Right renal pelvis (tissue), 4 donors: ENCODE data around the gene IMPA2. TPM values are rescaled to one million over a fixed set of nuclear protein-coding genes. Genes with fewer than 3 reads are reported as not detected.

ENCODE experiments used
- DNase-seq, 4 donors: peaks; one replicate each; pipeline ENCODE4 v3.0.0-alpha.2; 2013; ENCODE audit warnings: low read depth in 4 of 4, low spot score in 3 of 4, missing footprints in 1 of 4
- polyA plus RNA-seq, 4 donors: library from polyadenylated mRNA; unstranded; fragments of 120-200 nt; gene quantifications; one replicate each; pipeline ENCODE4 v1.2.1, GENCODE V29; 2013; ENCODE audit not compliant: insufficient read length in 4 of 4

The IMPA2 gene
- polyA plus RNA-seq, 4 donors: 79.2 to 124 (median 94.7) TPM

DNA sequence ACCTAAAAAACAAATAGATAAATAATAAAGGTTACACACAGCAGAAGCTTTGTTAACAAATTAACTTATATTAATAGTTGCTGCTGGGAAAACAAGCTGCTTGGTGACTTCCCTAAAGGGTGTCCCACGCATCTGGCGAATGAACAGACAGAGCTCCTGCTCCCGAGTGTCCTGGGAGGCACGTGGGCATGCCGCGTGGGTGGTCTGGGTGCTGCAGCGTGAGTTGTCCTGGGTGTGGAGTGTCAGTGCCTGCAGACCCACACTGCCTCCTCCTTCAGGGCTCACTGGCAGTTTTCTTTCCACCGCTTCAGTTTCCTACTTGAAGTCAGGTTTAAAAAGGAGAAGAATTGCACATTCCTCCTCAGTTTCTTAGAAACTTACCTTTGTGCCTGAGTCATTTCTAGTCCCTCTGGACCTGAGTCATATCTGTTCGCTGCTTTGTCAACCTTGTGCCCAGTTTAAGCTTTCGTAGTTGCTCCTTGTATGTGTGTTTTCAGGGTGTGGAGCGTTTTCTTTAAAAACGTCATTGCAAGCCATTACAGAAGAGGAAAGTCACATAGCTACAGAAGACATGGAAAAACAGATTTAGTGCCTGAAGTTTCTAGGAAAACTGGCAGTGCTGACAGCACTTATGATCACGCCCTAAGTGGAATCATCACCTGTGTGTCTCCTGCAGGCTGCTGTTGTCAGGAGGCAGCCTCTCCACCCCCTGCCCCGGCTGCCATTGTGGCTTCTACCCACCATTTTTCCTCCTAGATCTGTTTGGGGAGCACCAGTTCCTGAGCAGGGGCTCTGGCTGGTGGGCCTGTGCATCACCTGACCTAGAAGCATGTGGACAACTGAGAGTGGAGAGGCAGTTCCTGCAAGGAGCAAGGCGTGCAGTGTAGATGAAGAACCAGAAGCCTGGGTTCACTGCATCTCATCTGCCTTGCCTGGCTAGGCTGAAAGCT, 24.5 kb downstream of the IMPA2 start:
- DNase-seq: no peak

DNA sequence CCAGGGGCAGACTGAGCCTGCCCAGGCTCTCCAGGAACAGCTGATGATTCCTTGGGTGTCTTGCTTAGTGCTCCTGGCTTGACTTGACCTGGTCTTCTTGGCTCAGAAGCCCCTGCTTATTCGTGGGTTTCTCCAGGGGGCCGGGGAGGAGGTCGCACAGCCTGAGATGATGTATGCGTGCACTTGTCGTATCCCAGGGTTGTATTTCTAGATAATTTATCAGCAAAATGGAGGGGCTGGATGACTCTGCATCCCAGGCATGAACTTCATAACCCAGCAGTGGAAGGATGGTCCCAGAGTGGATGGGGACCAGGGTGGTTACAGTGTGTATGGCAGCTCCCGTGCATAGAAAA, 25.2 kb downstream of the IMPA2 start:
- DNase-seq: no peak

DNA sequence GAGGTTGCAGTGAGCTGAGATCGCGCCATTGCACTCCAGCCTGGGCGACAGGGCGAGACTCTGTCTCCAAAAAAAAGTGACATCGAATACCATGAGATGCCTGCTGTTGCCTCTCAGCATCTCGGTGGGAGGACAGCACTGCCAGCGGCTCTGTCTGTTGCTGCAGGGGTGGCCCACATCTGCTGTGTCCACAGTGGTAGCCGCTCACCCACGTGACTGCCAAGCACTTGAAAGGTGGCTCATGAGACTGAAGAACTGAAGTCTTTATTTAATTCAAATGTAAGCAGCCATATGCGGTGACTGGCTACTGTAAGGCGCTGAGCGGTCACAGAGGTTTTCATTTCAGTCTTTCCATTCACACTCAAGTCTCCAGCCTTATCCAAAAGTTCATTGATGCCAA, 25.8 kb downstream of the IMPA2 start:
- no peak for DNase-seq

DNA sequence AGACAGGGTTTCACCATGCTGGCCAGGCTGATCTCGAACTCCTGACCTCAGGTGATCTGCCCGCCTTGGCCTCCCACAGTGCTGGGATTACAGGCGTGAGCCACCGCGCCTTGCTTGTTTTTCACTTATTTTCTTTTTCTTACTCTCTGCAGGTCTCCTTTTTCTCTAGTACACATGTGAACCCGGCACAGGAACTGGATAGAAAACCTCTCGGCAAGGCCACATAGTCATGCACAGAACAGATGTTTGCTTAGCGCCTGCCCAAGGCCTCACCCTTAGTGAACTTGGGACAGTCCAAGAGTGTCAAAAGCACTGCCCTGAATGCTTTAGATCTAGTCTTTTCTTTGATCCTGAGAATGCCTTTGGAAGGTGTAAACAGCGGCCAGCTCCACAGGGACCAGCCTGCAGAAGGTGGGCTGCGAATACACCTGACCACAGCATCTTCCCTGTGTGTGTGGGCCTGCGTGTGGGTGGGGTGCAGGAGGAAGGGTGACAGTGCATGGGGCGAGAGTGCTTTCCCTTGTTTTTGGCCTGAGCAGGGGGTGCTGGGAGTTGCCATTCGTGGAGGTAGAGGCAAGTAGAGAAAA, 27.0 kb downstream of the IMPA2 start:
- no peak for DNase-seq

DNA sequence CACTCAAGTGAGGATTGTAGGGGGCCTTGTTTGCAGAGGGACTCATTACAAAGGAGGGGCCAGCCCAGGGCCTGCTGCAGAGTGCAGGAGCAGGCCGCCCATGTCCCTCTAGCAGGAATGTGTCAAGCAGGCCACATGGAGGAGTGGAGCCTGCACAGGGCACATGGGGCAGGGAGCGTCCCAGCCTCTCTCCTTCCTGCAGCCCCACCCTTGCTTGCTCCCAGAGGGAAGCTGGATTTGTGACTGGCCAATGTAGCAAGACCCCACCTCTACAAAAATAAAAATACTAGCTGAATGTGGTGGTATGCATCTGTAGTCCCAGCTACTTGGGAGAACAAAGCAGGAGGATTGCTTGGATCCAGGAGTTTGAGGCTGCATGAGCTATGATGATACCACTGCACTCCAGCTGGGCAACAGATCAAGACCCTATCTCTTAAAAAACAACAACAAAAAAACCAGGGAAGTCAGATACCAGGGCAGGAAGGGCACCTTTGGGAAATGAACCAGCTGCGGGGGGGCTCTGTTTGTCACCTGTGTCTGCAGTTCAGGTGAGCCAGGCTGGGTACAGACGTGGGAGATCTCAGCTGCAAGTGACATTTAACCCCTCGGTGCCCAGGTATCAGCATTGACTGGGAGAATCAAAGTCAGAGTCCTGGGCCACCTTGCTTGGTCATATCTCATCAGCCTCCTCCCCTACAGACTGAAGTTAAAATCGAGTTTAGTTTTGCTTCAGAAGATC, 27.7 kb downstream of the IMPA2 start:
- DNase-seq: no peak

DNA sequence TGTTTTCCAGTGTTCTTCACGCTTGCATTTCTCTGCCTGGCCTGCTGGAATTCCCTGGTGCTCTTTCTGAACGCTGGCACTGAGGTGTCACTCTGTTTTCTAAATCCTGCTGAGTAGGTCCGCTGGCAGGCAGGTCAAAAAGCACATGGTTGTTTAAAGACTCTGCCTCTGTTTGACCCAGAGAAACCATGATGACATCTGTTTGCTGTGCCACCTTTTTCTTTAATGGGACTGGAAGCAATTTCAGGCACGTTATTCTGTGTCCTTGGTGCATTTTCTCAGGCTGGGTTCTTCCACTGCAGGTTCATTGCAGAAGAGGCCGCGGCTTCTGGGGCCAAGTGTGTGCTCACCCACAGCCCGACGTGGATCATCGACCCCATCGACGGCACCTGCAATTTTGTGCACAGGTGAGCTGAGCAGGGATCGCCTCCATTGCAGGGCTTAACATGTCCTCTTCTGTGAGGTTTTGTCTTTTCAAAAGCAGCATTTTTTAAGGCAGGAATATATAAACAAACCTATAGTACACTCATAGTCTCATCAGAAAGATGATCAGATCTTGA, 28.4 kb downstream of the IMPA2 start:
- DNase-seq: no peak

DNA sequence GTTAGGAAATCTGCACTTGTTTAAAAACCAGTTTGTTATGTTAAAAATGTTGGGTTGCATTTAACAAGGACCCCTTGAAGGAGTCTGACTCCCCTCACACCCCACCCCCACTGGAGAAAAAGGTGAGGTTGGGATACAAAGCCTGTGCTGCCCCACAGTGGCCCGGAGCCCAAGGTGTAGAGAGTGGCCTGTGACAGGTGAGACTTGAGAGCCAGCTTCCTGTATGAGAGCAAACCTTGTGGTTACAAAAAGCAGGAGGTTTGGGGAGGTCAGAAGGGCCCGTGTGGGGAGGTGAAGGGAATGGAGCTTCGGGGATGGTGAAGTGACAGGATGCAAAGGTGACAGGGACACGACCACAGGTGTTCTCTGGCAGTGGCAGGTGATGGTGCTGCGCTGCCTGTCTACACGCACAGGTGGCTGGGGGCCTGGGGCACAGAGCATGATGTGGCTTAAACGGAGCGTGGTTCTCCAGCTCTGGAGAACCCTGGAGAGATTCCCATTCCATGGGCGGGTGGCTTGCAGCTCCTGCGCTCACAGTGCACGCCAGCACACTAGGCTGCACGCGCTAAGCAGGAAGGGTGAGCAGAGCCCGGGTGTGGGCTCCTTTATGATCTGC, 29.0 kb downstream of the IMPA2 start:
- DNase-seq: no peak

DNA sequence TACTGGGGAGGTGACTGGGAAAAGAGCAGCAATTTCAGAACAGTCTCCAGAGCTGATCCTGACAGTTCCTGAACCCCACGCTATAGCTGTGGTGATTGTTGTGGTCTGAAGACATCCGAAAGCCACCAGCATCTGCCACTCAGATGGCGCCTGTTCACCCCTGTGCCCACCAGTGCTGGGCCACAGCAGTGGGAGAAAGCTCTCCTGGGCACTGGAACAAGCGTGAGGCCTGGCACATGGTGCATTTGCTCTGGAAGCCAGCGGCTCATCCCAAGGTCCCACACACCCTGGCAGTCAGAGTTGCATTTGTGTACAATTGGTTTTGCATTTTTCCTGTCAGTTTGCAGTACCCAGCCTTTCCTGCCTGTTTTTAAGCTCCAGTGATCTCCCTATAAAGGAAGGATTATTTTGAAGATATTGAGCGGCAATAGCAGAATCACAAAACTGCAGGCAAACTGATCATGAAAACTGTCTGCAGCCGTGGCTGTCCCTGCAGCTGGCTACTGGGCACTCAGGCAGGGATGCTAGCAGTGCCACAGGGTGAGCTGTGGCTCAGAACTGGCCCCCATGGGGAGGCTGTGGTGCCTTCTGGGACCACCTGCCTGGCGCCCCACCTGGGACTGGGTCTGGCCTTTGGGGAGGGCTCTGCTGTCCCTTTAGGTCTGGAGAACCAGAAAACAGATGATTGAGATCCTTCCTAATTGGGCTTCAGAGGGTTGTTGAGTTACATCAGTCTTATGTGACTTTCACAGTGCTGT, 30.1 kb downstream of the IMPA2 start:
- DNase-seq: no peak

DNA sequence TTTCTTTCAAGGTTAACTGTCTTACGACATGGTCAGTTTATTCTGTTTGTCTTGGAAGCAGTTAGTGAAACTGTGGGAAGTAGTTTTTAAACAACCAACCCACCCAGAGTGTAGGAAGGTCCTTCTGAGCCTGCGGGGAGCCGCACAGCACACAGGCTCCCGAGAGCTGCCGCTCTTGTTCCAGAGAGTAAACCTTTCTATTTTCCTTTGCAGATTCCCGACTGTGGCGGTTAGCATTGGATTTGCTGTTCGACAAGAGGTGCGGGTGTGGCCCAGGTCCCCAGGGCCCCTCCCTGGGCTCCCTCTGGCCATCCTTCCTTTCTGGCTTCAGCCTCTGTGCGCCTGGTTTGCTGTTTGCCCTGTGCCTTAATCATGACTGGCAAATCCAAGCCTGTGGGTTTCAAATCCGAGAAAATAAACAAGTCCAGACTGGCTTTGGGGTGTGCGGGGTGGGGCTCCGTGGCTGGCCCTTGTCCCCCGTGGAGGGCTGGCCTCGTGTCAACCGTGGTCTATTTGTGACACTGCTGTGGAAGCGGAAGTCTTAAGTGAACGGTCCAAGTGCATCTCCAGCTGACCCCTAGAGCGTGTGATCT, 30.7 kb downstream of the IMPA2 start:
- DNase-seq: no peak

DNA sequence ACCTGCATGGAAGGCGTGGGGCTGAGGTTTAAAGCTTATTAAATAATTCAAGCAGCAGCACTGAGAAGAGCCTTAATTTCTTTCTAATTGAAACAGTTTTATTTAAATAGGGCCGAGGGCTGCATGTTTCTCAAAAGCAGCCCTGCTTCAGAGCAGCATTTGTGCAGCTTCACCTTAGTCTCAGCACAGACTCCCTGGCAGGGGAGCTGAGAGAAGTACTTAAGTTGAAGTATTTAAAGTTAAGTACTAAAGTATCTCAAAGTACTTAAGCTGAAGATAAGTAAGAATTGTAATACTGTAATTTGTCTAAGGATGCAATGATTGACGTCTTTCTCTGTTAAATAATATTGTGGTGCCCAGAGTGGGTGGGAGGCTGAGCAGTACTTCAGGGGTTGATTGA, 31.4 kb downstream of the IMPA2 start:
- DNase-seq: no peak

DNA sequence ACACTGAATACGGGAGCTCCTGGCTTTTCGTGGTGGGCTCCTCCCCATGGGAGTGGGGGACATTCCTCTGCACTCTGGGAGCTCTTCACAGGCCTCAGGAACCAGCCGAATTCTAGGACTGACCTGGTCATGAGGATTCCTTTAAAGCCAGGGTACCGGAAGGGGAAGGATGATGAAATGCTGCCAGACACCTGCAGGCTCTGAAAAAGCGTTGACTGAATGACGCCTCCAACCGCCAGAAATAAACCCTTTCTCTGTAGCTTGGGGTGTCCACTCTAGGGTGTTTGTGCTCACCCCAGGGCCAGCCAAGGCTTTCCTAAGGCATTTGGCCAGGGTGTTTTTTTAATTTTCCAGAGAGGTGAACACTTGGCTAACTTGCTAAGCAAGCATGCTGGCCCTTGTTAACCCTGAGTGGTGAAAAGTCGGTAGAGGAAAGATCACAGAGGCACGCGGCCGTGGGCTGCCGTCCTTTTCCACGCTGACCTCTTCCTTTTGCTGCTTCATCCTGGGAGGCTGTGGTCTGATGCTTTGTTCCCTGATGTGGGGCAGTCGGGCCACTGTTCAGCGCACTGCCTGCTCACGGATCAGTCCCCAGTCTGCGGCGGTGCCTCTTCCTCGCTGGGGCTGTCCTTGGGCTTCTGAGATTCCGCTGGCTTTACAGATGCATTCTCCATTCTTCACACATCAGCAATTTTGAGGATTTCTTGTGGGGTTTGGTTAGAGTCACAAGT, 32.0 kb downstream of the IMPA2 start:
- DNase-seq: no peak

DNA sequence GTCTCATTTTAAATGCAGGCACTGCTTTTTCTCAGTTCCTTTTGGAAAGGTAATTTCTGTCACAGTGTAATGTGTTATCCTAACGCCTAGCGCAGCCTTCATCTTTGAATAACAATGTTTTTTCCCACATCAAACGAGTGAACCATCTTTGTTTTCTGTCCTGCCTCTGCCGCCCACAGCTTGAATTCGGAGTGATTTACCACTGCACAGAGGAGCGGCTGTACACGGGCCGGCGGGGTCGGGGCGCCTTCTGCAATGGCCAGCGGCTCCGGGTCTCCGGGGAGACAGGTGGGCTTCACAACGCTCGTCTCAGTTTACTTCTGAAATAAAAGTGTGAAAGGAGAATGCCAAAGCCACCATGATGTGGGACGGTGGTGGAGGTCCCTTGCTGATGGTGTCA, 32.8 kb downstream of the IMPA2 start:
- DNase-seq: no peak

DNA sequence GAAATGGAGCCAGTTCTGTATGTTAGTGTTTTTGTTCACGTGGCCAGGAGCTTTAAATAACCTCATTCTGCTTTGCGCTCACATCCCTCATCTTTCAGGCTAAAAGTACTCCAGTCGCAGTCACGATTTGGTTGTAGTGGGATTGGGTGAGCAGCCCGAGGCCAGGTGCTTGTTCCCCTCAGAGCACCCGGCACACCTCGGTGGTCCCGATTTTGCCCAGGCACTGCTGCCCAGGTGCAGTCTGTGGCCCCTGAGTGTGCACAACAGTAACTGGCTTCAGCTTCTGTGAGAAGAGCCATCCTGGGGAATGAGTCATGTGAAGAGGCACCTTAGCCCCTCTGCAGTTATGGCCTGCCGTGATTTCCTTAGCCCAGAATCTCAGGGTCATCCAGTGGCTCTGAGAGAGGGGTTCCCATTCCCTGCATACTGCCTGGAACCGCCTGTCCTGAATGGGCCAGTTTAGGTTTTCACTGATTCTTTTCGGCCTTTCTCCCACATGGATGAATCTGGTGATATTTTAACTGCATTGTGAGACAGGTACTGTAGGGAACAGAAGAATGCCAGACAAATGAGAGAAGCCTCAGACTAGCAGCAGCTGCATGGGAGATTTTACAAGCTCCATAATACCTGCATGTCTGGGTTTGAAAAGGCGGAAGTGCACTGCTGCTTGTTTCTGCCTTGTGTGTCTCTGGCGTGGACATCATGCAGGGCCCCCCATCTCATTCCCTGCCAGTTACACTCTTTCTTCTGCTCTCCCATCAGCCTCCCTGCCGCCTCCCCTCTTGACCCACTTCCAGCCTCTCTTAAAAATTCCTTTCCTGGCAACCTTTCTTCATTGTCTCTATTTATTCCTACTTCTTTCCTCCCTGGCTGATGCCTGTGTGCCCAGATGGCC, 33.5 kb downstream of the IMPA2 start:
- DNase-seq: no peak

DNA sequence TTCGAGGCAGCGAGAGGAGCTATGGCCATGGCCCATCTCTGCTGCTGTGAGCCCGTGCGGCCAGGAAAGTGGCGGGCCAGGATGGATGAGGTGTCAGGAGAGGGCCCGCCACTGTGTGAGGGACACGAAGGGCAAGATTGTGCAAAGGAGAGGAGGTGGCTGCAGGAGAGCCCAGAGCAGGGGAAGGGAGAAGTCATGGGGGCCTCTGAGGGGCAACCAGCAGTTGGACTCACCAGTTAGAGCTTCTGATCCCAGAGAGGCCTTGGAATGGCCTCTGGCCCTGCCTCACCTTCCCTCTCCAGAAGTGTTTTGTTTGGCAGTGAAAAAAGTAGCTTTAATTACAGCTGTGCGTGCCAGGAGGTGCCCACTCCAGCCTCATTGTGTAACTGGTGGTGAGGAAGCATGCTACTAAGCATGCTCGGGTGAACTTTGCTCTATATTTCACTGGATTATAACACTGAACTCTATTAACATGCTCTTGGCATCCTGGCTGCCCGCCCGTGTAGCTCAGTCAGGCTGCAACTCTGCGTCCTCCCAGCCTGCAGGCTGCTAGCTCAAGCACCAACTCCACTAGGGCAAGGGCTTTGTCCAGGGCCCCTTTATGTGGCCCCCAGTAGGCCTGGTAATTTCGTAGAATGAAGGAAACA, 34.2 kb downstream of the IMPA2 start:
- no peak for DNase-seq

DNA sequence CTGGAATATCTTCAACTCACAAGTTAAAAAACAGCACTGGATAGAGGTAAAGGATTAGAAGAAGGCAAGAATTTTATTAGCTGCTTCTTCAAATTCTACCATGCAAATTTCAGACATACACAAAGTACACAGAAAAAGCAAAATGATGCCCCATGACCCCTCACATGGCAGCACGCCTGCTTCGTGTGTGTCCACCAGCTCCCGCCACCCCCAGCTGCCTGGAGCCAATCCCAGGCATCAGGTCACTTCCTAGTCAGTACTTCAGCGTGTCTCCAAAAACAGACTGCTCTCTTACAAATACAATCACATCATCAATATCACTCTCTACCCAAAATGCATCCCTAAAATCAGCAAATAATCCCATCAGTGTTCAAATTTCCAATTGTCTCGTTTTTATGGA, 35.8 kb downstream of the IMPA2 start:
- DNase-seq: no peak

DNA sequence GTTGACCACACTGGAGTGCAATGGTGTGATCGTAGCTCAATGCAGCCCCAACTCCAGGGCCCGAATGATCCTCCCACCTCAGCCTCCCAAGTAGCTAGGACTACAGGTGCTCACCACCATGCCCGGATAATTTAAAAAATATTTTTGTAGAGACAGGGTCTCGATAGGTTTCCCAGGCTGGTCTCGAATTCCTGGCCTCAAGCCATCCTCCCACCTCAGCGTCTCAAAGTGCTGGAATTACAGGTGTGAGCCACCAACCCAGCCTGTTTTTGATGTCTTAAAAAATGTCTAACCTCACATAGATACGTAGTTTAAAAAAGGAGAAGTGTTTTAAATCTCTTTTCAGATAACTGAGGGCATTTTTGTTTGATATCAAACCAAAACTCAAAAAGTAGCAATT, 37.6 kb downstream of the IMPA2 start:
- DNase-seq: no peak

DNA sequence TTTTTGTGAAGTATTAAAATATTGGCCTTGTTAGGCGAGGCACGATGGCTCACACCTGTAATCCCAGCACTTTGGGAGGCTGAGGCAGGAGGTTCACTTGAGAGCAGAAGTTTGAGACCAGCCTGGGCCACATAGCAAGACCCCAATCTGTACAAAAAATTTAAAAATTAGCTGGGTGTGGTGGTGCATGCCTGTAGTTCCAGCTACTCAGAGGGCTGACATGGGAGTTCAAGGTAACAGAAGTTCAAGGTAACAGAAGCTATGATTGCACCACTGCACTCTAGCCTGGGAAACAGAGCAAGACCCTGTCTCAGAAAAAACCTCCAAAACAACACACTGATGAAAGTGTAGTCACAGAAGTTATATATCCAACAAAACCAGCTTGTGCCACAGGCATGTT, 39.8 kb downstream of the IMPA2 start:
- no peak for DNase-seq

DNA sequence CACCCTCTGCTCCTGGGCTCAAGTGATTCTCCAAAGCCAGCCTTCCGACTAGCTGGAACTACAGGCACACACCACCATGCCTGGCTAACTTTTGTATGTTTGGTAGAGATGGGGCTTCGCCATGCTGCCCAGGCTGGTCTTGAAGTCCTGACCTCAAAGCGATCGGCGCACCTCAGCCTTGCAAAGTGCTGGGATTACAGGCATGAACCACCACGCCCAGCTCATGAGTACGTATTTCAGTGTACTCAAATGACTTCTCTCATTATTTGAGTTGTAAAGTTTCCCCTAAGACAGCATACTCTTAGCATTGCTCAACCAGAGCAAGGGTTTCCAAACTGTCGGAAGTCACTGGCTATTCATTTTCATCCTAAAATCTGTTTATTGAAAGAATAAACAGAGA, 40.3 kb downstream of the IMPA2 start:
- DNase-seq: no peak
